ENCODE measurements around the gene PLAC8. TPM values are rescaled to one million over a fixed set of nuclear protein-coding genes. Genes with fewer than 3 reads are reported as not detected.

Gene PLAC8
- total RNA-seq, 4 donors from 2014 or later: 1.3 to 3.9 (median 1.5) TPM; not detected in 1

DNA sequence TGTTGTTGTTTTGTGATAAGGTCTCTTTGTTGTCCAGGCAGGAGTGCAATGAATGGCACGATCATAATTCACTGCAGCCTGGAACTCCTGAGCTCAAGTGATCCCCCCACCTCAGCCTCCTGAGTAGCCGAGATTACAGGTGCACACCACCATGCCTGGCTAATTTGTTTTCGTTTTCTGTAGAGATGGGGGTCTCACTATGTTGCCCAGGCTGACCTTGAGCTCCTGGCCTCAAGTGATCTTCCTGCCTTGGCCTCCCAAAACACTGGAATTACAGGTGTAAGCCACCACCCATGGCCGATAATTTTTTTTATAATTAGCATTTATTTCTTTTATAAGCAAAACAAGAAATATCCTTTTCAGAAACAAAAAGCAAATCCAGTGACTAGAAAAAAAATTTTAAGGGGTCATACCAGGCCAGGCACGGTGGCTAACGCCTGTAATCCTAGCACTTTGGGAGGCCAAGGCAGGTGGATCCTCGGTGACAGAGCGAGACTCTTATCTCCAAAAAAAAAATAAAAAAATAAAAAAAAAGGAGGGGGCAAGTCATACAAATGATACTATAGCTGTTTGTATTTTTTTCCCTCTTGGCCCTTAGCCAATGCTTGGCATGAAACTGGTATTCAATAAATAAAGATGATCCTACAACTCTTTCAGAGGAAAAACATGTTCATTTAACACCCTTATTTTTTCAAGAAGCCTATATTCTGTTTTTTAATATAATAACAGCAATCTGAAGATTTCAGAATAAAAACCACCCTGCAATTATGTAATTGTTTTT is 3.4 kb downstream of the PLAC8 start:
- TF ChIP-seq, protein P1, sequence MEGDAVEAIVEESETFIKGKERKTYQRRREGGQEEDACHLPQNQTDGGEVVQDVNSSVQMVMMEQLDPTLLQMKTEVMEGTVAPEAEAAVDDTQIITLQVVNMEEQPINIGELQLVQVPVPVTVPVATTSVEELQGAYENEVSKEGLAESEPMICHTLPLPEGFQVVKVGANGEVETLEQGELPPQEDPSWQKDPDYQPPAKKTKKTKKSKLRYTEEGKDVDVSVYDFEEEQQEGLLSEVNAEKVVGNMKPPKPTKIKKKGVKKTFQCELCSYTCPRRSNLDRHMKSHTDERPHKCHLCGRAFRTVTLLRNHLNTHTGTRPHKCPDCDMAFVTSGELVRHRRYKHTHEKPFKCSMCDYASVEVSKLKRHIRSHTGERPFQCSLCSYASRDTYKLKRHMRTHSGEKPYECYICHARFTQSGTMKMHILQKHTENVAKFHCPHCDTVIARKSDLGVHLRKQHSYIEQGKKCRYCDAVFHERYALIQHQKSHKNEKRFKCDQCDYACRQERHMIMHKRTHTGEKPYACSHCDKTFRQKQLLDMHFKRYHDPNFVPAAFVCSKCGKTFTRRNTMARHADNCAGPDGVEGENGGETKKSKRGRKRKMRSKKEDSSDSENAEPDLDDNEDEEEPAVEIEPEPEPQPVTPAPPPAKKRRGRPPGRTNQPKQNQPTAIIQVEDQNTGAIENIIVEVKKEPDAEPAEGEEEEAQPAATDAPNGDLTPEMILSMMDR (IDR thresholded peaks at IDR 0.05; ENCODE audit: low read depth): no peak

GRCh38 chr4:83110223-83110945 is 4.1 kb downstream of the PLAC8 start:
- TF ChIP-seq, protein P1 (IDR thresholded peaks at IDR 0.05; ENCODE audit: low read depth): no peak

DNA sequence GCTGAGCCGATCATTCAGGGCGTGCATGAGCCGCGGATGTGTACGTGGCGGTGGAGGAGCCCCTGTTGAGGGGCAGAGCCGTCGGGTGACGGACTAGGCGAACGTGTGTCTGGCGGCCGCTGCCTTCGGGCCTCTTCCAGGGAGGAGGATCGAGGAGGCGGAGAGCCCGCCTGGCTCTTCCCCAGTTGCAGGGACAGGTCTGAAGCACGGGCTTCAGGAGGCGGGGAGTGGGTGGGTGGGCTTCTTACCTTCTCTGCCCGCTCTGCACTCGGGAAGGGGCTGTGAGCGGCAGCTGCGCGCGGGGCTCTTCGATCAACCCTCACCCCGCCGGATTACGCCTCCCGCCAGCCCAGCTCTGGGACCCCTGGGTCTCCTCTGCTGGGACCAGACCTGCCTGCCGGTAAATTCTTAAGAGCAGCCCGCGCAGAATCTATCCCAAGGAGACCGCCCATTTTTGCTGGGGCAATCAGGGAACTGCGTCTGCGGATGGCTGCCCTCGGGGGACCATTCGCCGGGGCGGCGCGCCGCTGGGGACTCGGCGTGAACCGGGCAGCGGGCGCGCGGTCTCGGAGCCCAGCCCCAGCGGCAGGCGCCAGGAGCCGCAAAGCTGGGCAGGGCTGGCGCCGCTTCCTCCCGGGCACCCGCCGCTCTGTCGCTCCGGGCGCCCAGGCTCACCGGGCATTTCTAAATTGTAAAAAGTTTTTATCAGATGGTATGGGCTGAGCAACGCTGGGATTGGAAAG is 4.9 kb downstream of the PLAC8 start:
- TF ChIP-seq, protein P1 (IDR thresholded peaks at IDR 0.05; ENCODE audit: low read depth): no peak

DNA sequence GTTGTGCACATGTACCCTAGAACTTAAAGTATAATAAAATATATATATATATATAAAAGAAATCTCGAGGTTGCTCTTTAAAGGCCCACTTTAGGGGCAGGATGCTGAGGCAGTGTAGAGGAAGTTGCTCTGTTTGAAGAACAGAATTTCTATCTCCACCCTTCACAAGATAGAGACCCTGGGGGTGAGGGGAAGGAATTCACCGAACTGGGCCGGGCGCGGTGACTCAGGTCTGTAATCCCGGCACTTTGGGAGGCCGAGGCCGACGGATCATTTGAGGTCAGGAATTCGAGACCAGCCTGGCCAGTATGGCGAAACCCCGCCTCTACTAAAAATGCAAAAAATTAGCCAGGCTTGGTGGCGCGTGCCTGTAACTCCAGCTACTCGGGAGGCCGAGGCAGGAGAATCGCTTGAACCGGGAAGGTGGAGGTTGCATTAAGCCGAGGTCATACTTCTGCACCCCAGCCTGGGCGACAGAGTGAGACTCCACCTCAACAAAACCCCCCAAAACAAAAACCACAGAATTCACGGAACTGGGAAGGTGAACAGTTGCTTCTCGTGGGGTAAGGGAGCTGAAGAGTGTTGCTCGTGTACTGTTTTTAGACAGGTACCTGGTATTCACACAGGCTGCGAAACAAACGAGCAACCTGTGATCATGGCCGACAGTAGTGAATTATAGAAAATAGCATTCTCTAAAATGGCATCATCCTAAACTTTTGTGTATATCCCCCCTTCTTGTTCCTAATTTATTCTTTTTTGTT is 6.2 kb downstream of the PLAC8 start:
- TF ChIP-seq, protein P1 (IDR thresholded peaks at IDR 0.05; ENCODE audit: low read depth): no peak

GRCh38 chr4:83107631-83108030 is 6.9 kb downstream of the PLAC8 start:
- TF ChIP-seq, protein P1 (IDR thresholded peaks at IDR 0.05; ENCODE audit: low read depth): no peak

GRCh38 chr4:83104991-83105390 is 9.5 kb downstream of the PLAC8 start:
- TF ChIP-seq, protein P1 (IDR thresholded peaks at IDR 0.05; ENCODE audit: low read depth): no peak
